ENCODE data around the gene RAB4A.

- TF ChIP-seq POLR2A (IDR thresholded peaks at IDR 0.05; ENCODE audit: low read length) (no peak), GATA1 (IDR thresholded peaks at IDR 0.05; ENCODE audit: low read depth, low read length) (no peak)
These were observed 44.1 kb upstream of the RAB4A start for GRCh38 chr1:229226796-229227195.

Data from erythroblast (primary cell).